Dendritic cell treated with granulocyte-macrophage colony-stimulating factor and Interleukin-4, amounts not matched to agents 40 ng/mL and 50 ng/mL, for 4 days (primary cell): ENCODE results near the gene TMEM214.

ENCODE experiments used
- H3K27ac Mint-ChIP-seq: one replicate; pipeline ENCODE4 v1.8.0; 2022; ENCODE audit warnings: mild to moderate bottlenecking, mixed read lengths
- H3K27me3 Mint-ChIP-seq: one replicate; pipeline ENCODE4 v1.8.0; 2022; ENCODE audit warnings: mild to moderate bottlenecking, mixed read lengths
- H3K36me3 Mint-ChIP-seq: one replicate; pipeline ENCODE4 v1.8.0; 2022; ENCODE audit warnings: low read depth, mixed read lengths
- H3K4me1 Mint-ChIP-seq: one replicate; pipeline ENCODE4 v1.8.0; 2022; ENCODE audit warnings: low read depth, mixed read lengths
- H3K4me3 Mint-ChIP-seq: one replicate; pipeline ENCODE4 v1.8.0; 2022; ENCODE audit warnings: mild to moderate bottlenecking, moderate library complexity, mixed read lengths
- H3K9me3 Mint-ChIP-seq: one replicate; pipeline ENCODE4 v1.8.0; 2022; ENCODE audit warnings: mixed read lengths
- intact Hi-C: fragments of 100-400 bp; cut with micrococcal nuclease; formaldehyde crosslinking; loops from one replicate; pipeline ENCODE4 v1.15.0; 2022

TMEM214 gene

GRCh38 chr2:27083410-27084296 lies 50.9 kb downstream of the TMEM214 start:
- intact Hi-C loops: loop anchor here (5.0 kb wide), 1 partner anchor 121 kb away; no protein-coding TSS in a partner anchor
- Mint-ChIP-seq H3K9me3 (no peaks in the 10 kb centered on the region), H3K27me3 (peaks cover 3% of the 10 kb centered on the region), H3K27ac (peak overlapping the region; percentile 89), H3K4me3 (no peak overlapping the region), H3K36me3 (no peaks in the 10 kb centered on the region), H3K4me1 (peaks cover 67% of the 10 kb centered on the region)

DNA sequence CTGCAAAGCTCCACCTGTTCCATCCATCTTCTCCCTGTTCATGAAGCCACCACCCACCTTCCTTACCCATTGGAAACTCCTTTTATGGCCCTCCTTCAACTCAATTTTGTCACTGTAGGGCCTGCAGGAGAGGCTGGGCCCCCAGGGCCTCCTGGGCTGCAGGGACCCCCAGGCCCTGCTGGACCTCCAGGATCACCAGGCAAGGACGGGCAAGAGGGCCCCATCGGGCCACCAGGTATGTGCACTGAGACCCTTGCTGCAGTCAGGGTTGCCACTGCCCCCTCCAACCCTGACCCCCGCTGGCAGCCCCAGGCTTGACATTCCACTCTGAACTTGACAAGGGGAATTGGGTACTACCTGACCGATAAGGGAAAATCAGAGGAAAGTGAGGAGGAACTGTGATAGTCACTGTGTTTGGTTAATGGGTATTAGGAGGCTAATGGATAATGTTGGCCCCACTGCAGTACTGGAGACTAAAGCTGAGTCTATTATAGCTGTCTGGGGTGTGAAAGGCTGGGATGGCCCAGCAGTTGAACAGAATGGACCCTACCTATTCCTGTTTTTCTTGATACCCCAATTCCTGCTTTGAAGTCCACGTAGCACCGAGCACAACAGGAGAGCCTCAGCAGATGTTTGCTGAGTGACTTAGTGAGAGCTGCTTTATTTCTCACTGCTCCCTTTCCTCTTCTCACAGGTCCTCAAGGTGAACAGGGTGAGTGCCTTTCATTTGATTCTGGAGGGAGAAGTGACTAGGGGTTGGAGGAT lies 51.7 kb downstream of the TMEM214 start:
- intact Hi-C loops: loop anchor here (5.0 kb wide), 2 partner anchors 122 to 128 kb away; partner anchors contain the start of genes ATRAID and SLC5A6
- no peaks in the 10 kb centered on the region for H3K9me3 Mint-ChIP-seq
- H3K4me3 Mint-ChIP-seq: no peak overlapping the region
- H3K27me3 Mint-ChIP-seq: peaks cover 2% of the 10 kb centered on the region
- peak overlapping the region; percentile 89 for H3K27ac Mint-ChIP-seq
- H3K36me3 Mint-ChIP-seq: no peaks in the 10 kb centered on the region
- peaks cover 65% of the 10 kb centered on the region for H3K4me1 Mint-ChIP-seq

- H3K4me3 Mint-ChIP-seq: peak overlapping the region; percentile 87
- H3K36me3 Mint-ChIP-seq: no peaks in the 10 kb centered on the region
- H3K9me3 Mint-ChIP-seq: no peaks in the 10 kb centered on the region
- H3K4me1 Mint-ChIP-seq: peaks cover 60% of the 10 kb centered on the region
- H3K27ac Mint-ChIP-seq: peak overlapping the region; percentile 89
- intact Hi-C loops: loop anchor here (5.0 kb wide), 1 partner anchor 127 kb away; the partner anchor contains the start of genes ATRAID and SLC5A6
- peaks cover 2% of the 10 kb centered on the region for H3K27me3 Mint-ChIP-seq
Observed at GRCh38 chr2:27085062-27085672, 52.4 kb downstream of the TMEM214 start.

DNA sequence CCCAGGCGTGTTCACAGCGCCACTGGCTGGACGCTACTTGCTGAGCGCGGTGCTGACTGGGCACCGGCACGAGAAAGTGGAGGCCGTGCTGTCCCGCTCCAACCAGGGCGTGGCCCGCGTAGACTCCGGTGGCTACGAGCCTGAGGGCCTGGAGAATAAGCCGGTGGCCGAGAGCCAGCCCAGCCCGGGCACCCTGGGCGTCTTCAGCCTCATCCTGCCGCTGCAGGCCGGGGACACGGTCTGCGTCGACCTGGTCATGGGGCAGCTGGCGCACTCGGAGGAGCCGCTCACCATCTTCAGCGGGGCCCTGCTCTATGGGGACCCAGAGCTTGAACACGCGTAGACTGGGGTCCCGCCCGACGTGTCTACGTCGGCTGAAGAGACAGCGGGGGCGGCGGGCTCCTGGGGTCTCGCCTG lies 52.9 kb downstream of the TMEM214 start:
- no peaks in the 10 kb centered on the region for H3K9me3 Mint-ChIP-seq
- intact Hi-C loops: loop anchor here (5.0 kb wide), 1 partner anchor 127 kb away; the partner anchor contains the start of genes ATRAID and SLC5A6
- H3K27me3 Mint-ChIP-seq: peaks cover 2% of the 10 kb centered on the region
- peaks cover 55% of the 10 kb centered on the region for H3K4me1 Mint-ChIP-seq
- H3K4me3 Mint-ChIP-seq: peak overlapping the region; percentile 87
- peak overlapping the region; percentile 89 for H3K27ac Mint-ChIP-seq
- no peaks in the 10 kb centered on the region for H3K36me3 Mint-ChIP-seq

DNA sequence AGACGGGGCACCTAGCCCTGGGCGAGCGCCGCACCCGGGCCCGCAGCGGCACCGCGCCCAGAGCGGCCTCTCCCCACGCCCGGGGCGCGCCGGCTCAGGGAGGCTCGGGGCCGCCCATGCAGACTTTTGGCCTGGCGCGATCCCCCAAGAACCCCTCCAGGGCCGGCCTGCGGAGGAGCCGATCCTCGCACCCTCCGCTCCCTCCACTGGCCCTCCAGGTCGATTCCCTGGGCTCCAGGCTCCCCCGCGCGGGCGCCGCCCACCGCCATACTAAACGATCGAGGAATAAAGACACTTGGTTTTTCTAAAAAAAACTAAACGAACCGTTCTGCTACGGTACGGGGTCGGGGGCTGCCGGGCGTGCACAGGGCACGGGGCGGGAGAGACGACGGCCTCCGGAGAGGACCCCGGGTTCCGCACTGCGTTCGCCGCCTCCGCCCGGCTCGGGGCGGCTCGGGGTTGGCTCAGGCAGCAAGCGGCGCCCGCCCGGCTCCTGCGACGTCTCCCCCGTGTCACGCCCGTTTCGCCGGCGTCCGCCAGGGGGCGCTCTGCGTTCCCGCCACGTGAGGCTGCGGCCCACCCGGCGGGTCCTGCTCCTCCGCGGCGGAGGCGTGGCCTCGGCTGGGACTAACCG lies 53.4 kb downstream of the TMEM214 start:
- no peaks in the 10 kb centered on the region for H3K36me3 Mint-ChIP-seq
- intact Hi-C loops: loop anchor here (5.0 kb wide), 1 partner anchor 126 kb away; the partner anchor contains the start of genes ATRAID and SLC5A6
- no peaks in the 10 kb centered on the region for H3K9me3 Mint-ChIP-seq
- H3K4me3 Mint-ChIP-seq: peak overlapping the region; percentile 87
- H3K4me1 Mint-ChIP-seq: peaks cover 50% of the 10 kb centered on the region
- peak overlapping the region; percentile 89 for H3K27ac Mint-ChIP-seq
- H3K27me3 Mint-ChIP-seq: peaks cover 2% of the 10 kb centered on the region

- Mint-ChIP-seq H3K27me3 (peaks cover 2% of the 10 kb centered on the region), H3K4me3 (peak within 1 kb of the TSS; percentile 87), H3K4me1 (peaks cover 42% of the 10 kb centered on the region), H3K36me3 (no peaks in the 10 kb centered on the region), H3K27ac (peak within 1 kb of the TSS; percentile 89), H3K9me3 (no peaks in the 10 kb centered on the region)
- intact Hi-C loops: loop anchor here (5.0 kb wide), 1 partner anchor 125 kb away; the partner anchor contains the start of genes ATRAID and SLC5A6
Observed at GRCh38 chr2:27086724-27087593, 54.2 kb downstream of the TMEM214 start, which contains the start of gene KHK. KHK (plus strand) TSS chr2:27086772; CDS start chr2:27087260, 488 bp downstream.

- Mint-ChIP-seq H3K4me3 (no peak overlapping the region), H3K9me3 (no peaks in the 10 kb centered on the region), H3K27me3 (peaks cover 2% of the 10 kb centered on the region), H3K27ac (no peak overlapping the region), H3K4me1 (peaks cover 34% of the 10 kb centered on the region), H3K36me3 (no peaks in the 10 kb centered on the region)
- intact Hi-C loops: loop anchor here (5.0 kb wide), 1 partner anchor 124 kb away; the partner anchor contains the start of genes ATRAID and SLC5A6
Observed at GRCh38 chr2:27087823-27088410, 55.2 kb downstream of the TMEM214 start.

- H3K27ac Mint-ChIP-seq: no peak overlapping the region
- H3K9me3 Mint-ChIP-seq: no peaks in the 10 kb centered on the region
- no peak overlapping the region for H3K4me3 Mint-ChIP-seq
- no peaks in the 10 kb centered on the region for H3K36me3 Mint-ChIP-seq
- intact Hi-C loops: loop anchor here (5.0 kb wide), 1 partner anchor 124 kb away; the partner anchor contains the start of genes ATRAID and SLC5A6
- peaks cover 32% of the 10 kb centered on the region for H3K4me1 Mint-ChIP-seq
- peaks cover 2% of the 10 kb centered on the region for H3K27me3 Mint-ChIP-seq
Observed at GRCh38 chr2:27088634-27089033, 55.9 kb downstream of the TMEM214 start.

GRCh38 chr2:27089111-27089954 lies 56.6 kb downstream of the TMEM214 start:
- Mint-ChIP-seq H3K9me3 (no peaks in the 10 kb centered on the region), H3K4me3 (no peak overlapping the region), H3K36me3 (no peaks in the 10 kb centered on the region), H3K27ac (no peak overlapping the region), H3K4me1 (peaks cover 28% of the 10 kb centered on the region), H3K27me3 (peaks cover 2% of the 10 kb centered on the region)
- intact Hi-C loops: loop anchor here (5.0 kb wide), 1 partner anchor 123 kb away; the partner anchor contains the start of genes ATRAID and SLC5A6
